Measurements from ENCODE around the gene BNC2.

Gene BNC2

GRCh38 chr9:16715404-16715803, 155.1 kb downstream of the BNC2 start:
- no peak for DNase-seq (ENCODE audit: low spot score)

DNA sequence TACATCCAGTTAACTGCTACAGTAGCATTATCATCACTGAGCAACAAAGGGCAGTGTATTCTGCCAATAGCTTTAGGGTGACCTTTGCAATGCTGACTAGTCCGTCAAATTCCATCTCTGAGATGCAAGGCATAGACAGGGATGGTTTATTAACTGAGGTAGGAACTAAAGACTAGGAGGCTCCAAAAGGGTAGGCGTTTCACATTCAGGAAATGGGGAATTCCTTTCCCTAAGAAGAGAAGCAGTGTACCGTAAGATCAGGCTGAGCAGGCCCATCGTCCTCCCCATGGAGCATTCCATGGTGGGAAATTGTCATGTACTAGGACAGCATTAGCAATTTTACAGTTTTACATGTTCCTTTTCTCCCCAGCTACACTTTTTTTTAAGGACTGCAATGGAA, 157.7 kb downstream of the BNC2 start:
- no peak for DNase-seq (ENCODE audit: low spot score)

- no peak for DNase-seq (ENCODE audit: low spot score)
Observed at GRCh38 chr9:16710888-16711287, 159.6 kb downstream of the BNC2 start.

DNA sequence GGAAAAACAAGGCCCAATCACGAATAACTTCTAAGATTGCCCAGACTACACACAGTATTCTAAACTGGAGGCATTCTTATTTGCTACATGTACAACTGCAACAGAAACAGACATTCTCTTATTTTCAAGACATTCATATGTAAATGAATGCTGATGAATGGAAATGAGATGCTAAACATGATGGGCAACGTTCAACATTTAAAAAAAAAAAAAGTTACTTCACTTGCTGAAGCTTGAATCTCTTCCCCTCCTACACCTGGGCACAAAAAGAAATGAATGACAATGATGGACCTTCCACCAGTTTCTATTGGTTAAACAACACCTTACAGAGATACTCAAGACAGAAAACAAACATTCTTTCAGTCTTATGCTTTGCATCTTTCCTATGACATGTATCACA, 160.5 kb downstream of the BNC2 start:
- no peak for DNase-seq (ENCODE audit: low spot score)

DNA sequence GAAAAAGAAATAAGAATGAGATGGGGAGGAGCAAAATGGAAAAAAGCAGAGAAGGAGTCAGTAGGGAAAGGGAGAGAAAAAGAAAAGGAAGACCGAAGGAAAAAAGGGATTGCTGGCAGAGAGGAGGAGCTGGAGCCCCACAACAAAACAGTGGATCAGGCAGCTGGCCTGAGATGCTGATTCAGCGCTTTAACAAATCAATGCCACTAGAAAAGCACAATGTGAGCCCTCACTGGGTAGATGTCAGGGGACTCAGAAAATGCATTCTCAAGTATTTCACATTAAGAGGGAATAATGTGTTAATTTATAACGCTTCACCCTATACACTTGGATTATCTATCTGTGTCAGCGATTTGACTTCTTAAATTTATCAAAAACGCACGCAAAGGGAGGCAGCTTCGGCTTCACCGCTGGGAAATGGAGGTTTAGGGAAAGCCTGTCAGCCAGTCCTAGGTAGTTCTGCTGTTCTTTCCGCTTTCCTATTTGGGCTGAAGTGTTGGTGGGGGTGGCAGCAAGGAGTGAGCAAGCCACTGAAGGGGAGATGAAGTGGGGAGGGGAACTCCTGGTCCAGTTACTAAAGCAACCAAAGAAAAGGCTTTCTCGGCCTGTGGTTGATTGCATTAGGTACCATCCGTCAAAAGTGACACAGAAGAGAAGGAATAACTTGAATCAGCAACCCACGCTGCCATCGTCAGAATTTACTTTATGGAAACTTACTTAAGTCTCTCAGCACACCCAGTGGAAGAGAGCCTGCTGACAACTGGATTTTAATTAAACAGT, 161.6 kb downstream of the BNC2 start:
- no peak for DNase-seq (ENCODE audit: low spot score)

DNA sequence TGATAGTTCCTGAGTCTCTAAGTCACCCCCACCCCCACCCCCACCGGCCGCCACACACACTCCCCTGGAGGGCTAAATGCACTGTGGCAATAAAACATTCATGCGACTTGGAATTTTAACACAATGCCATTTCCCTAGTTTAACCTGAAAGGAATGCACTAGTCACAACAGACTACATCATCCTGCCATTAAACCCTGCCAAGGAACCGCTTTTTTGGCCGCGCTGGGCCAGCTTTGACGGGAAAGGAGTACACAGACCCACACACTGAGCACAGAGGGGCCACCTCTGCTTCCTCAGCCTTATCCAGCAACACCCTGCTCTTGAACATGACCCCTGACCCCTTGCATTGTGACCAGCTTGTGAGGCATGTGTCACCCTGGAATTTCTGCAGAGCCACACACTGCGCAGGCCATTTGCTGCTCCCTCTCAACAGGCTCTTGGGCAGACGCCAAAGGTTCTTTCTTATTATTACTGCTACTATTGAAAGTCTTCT, 165.3 kb downstream of the BNC2 start:
- DNase-seq (ENCODE audit: low spot score): no peak

DNA sequence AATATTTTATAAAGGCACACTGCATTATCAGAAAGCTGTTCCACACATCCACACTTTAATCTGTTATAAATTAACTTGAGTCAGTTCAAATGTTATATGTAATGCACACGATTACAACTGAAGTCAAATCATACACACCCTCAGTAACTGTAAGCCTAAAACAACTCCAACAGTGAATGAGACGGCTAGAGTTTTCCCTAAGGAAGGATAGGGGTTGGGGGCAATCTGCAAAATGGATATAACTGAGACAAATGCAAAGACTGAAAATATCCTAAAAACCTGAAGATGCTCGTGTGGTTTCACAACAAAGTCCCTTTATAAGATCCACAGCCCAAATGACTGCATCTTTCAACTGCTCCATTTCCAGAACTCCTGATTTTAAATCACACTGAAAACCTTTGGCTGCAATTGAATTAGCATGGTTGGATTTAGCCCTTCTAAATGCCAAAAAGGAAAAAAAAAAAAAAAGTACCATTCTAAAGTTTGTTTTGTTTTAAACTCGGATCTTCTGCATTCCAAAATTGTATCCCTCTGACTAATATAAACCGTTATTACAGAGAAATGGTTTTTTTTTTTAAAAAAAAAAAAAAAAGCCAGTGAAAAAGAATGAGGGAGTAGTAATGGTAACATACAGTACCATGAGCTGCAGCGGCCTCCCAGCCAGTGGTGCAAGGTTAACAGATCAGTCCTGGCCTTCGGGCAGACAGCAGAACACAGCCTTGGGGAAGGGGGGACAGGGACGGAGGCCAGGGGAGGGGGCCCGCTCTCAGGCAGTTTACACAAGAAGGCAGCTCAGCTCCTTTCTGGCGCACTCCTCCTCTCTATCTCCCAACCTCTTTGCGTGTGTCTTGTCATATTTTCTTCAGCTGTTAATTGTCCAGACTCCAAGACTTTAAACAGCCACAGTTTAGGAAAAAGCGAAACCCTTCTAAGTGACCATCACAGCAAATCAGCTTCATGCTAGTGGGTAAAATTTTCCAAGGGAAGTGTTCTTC, 166.1 kb downstream of the BNC2 start:
- no peak for DNase-seq (ENCODE audit: low spot score)

DNA sequence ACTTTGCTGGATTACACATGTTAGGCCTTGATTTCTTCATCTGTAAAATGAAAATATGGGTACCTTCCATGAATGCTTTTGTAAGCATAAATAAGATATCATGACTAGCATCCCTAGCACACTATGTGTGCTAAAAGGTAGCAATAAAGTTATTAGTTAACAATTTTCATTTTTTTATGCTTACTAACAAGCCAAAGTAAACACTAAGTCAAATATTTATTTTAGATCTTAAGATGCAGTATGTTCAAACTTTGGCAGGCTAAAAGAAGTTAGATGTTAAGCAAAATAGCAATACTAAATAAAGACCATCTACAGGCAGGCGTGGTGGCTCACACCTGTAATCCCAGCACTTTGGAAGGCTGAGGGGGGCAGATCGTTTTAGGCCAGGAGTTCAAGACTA, 169.1 kb downstream of the BNC2 start:
- DNase-seq (ENCODE audit: low spot score): no peak

- DNase-seq (ENCODE audit: low spot score): no peak
Observed at GRCh38 chr9:16693616-16694015, 176.9 kb downstream of the BNC2 start.

DNA sequence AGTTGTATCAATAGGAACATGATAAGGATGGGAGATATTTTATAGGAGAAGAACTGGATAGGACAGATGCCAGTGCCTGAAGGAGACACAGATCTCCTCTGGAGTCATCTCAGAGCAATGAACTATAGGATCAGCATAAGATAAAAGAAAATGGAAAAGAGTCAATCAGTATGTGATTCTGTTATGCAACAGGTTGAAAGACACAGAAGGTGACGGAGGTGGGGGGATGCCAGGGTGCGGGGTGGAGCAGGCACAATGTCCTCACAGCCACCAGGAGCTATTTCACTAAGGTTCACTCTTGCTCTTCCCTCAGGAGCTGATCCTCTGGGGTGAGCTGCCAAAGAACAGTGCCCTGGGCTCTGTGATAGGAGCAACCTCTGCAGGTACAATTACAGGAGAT, 179.8 kb downstream of the BNC2 start:
- DNase-seq (ENCODE audit: low spot score): no peak

GRCh38 chr9:16690205-16690604, 180.3 kb downstream of the BNC2 start:
- no peak for DNase-seq (ENCODE audit: low spot score)

DNA sequence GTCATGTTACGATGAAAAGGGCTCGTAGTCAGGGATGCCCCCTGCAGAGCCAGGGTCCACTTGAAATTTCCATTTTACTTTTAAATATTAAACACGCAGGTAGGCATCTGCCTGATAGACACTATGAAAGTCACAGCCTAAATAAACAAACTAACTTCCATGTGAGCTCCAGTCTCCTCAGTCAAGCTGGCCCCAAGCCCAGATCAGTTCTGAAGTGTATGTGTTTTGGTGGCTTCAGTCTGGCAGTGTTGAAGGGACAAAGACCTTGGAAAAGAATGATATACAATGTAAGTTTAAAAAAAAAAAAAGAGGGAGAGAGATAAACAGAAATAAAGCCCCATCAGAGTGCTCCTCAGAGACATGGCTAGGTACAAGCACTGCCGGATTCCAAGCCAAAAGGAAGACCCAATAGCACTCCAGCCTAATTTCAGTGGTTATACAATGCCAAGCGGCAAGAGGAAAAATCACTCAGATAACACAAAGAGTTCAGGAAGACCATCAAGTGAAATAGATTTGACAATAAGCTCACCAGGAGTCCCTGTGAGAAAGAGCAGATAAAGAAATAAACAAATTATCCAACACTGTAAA, 181.0 kb downstream of the BNC2 start:
- no peak for DNase-seq (ENCODE audit: low spot score)

DNA sequence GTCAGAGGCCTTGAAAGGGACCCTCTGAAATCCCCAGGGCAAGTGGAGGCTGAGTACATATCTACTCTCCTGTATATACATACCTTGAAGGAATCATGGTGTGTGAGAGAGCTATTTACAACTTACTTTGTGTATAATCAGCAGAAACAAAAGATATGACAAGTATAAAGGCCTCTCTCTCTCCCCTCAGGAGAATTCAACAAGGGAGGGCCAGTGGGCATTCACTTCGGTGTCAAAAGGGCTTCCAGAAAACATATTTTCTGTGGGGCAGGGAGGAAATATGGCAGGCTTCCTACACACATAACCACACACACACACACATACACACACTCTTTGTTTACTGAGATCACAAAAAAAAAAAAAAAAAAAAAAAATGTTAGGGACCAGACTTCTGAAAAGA, 181.7 kb downstream of the BNC2 start:
- no peak for DNase-seq (ENCODE audit: low spot score)

- DNase-seq (ENCODE audit: low spot score): no peak
Observed at GRCh38 chr9:16687678-16688369, 182.6 kb downstream of the BNC2 start.

DNA sequence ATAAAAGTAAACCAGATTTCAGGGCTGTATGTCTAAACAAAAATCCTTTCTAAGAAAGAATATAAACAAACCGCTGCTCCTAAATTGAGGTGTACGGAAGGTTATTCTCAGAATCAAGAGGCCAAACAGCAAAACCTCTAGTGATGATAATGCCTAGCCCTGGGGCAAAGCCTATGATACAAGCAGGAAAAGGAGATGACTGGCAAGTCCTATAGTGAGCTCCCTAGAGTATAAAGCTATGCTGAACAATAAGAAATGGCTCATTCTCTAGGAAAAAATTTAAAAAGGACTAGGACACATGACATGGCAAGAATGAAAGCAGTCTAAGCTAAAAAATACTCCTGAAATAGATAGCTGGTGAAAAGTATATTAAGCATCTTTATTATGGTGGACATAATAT, 187.1 kb downstream of the BNC2 start:
- no peak for DNase-seq (ENCODE audit: low spot score)

DNA sequence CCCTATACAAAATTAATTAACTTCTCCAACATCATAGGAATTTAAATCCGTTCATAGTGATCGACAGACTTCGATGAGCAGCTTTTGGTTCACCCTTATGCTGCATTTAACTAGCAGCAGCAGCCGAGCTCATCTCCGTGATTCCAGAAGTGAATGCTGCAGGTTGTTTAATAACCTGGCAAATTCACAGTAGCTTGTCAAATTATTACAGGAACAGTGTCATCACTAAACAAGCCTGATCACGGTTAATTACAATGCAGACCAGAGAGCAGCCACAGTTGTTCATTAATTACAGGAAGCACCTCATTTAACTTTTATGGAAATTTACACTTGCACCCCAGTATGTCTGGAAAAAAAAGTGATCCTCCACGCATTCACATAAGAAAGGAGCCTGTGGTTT, 188.2 kb downstream of the BNC2 start:
- no peak for DNase-seq (ENCODE audit: low spot score)

DNA sequence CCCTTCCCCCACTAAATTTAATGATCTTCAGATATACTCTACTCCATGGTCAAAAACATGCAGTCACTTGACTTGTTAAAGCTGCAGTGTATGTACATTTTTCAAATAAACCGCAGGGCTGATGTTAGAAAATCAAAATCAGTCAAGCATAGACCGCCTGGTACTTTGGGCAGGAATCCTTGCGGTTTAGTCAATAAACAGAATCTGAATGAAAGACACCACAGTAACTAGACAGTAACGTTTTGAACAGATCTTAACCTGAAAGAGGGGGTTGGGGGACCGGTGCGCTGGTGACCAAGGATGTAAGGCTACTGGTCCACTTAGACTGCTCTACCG, 188.8 kb downstream of the BNC2 start:
- DNase-seq (ENCODE audit: low spot score): no peak

- DNase-seq (ENCODE audit: low spot score): no peak
Observed at GRCh38 chr9:16680975-16681651, 189.4 kb downstream of the BNC2 start.

- DNase-seq (ENCODE audit: low spot score): no peak
Observed at GRCh38 chr9:16680541-16680940, 189.9 kb downstream of the BNC2 start.

DNA sequence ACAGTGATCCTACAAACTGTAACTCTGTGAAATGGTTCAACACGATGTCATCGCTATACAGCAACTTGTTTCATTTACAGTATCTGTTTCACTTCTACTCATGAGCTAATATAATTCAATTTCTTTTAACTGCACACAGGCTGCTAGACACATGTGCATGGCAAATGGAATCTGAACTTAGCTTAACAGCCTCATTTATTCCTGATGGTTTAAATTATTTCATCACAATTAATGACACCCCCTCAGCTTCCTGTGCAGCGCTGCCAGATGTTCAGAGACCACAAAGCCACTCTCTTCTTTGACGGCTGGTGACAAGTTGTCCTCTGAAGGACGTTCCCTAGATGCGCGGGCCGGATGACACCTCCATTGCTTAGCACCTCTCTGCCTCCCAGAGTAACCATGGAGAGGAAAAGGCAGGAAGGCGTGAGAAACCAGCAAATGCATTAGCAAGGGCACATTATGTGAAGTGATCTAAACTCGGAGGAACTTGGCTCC, 191.1 kb downstream of the BNC2 start:
- DNase-seq (ENCODE audit: low spot score): no peak

- no peak for DNase-seq (ENCODE audit: low spot score)
Observed at GRCh38 chr9:16676519-16676918, 194.0 kb downstream of the BNC2 start.

Measured in CD4-positive, alpha-beta T cell treated with Interleukin-2 at 100 ng/mL for 4 hours (primary cell).